HEK293T (cell line): Measurements from ENCODE around the gene HLCS.

Source experiments
- BHLHE40 ChIP-seq: fragments of 450-650 bp; IDR thresholded peaks from 2 replicates; pipeline ENCODE4 v1.6.1; 2016; ENCODE audit warnings: mild to moderate bottlenecking, moderate library complexity, borderline replicate concordance
- SP1 ChIP-seq: fragments of 450-650 bp; IDR thresholded peaks from 2 replicates; pipeline ENCODE4 v1.6.1; 2017

GRCh38 chr21:36703123-36703522 is 263.3 kb downstream of the HLCS start:
- TF ChIP-seq BHLHE40 (no peak), SP1 (no peak)
